HG03135 (cell line): ENCODE data around the gene NUP62.

Experiments used
- ATAC-seq: cut with Tn5 transposase; IDR thresholded peaks from one replicate; pipeline ENCODE4 v1.9.1; 2021; ENCODE audit warnings: mild to moderate bottlenecking, moderate library complexity; ENCODE audit not compliant: unreplicated experiment

NUP62 gene

GRCh38 chr19:49869484-49870308, 59.6 kb downstream of the NUP62 start:
- ATAC-seq: peak; percentile 58

- peak; percentile 3 for ATAC-seq
Observed at GRCh38 chr19:49869009-49869483, 60.3 kb downstream of the NUP62 start.

- peak; percentile 39 for ATAC-seq
Observed at GRCh38 chr19:49866933-49867782, 62.1 kb downstream of the NUP62 start, which contains the start of gene PNKP. PNKP (minus strand) TSS chr19:49867576; CDS start chr19:49867204, 372 bp downstream.

- no peak for ATAC-seq
Observed at GRCh38 chr19:49864890-49865289, 64.4 kb downstream of the NUP62 start.

GRCh38 chr19:49863935-49864320, 65.4 kb downstream of the NUP62 start:
- ATAC-seq: no peak

GRCh38 chr19:49863254-49863934, 65.9 kb downstream of the NUP62 start:
- no peak for ATAC-seq

- no peak for ATAC-seq
Observed at GRCh38 chr19:49862391-49863253, 66.7 kb downstream of the NUP62 start.

- ATAC-seq: no peak
Observed at GRCh38 chr19:49861541-49862378, 67.5 kb downstream of the NUP62 start.

GRCh38 chr19:49861107-49861506, 68.2 kb downstream of the NUP62 start:
- ATAC-seq: no peak

GRCh38 chr19:49860336-49861102, 68.8 kb downstream of the NUP62 start:
- no peak for ATAC-seq

GRCh38 chr19:49859682-49860335, 69.5 kb downstream of the NUP62 start:
- ATAC-seq: no peak

GRCh38 chr19:49858088-49858985, 71.0 kb downstream of the NUP62 start:
- ATAC-seq: no peak

GRCh38 chr19:49857838-49858087, 71.5 kb downstream of the NUP62 start:
- ATAC-seq: no peak

GRCh38 chr19:49857061-49857837, 72.1 kb downstream of the NUP62 start:
- ATAC-seq: no peak
